Endothelial cell (in vitro differentiated cells): ENCODE results near the gene PCDHA5. TPM values are rescaled to one million over a fixed set of nuclear protein-coding genes. Genes with fewer than 3 reads are reported as not detected.
"Not testable (repeated sequence)": the region's sequence is repeated elsewhere in the genome, so short reads cannot be mapped to it uniquely, and the experiment has no call there.

ENCODE experiments used
- DNase-seq: peaks from one replicate; pipeline ENCODE4 v3.0.0; 2021; ENCODE audit warnings: low spot score
- H3K27ac Mint-ChIP-seq: one replicate; pipeline ENCODE4 v1.8.0; 2021; ENCODE audit warnings: mixed read lengths, inconsistent platforms; ENCODE audit not compliant: unreplicated experiment
- H3K27me3 Mint-ChIP-seq: one replicate; pipeline ENCODE4 v1.8.0; 2021; ENCODE audit warnings: mild to moderate bottlenecking, moderate library complexity, mixed read lengths, inconsistent platforms; ENCODE audit not compliant: unreplicated experiment
- H3K36me3 Mint-ChIP-seq: one replicate; pipeline ENCODE4 v1.8.0; 2021; ENCODE audit warnings: mild to moderate bottlenecking, low read depth, mixed read lengths, inconsistent platforms; ENCODE audit not compliant: unreplicated experiment
- H3K4me1 Mint-ChIP-seq: one replicate; pipeline ENCODE4 v1.8.0; 2021; ENCODE audit warnings: mild to moderate bottlenecking, mixed read lengths, inconsistent platforms; ENCODE audit not compliant: unreplicated experiment
- H3K4me3 Mint-ChIP-seq: one replicate; pipeline ENCODE4 v1.8.0; 2021; ENCODE audit warnings: mild to moderate bottlenecking, mixed read lengths, inconsistent platforms; ENCODE audit not compliant: unreplicated experiment
- H3K9me3 Mint-ChIP-seq: one replicate; pipeline ENCODE4 v1.8.0; 2021; ENCODE audit warnings: mixed read lengths, inconsistent platforms; ENCODE audit not compliant: unreplicated experiment
- total RNA-seq: library from RNA; stranded (reverse); fragmentation: NEBNext Ultra II Directional; extraction: Animal tissue kit (Norgen Biotek cat#: 25700); gene quantifications from one replicate; pipeline ENCODE4 v1.2.1, GENCODE V29; 2021; ENCODE audit not compliant: unreplicated experiment
- TF ChIP-seq, protein P1 (sequence below): fragments of 200-600 bp; sonication (generic); IDR thresholded peaks from one replicate; pipeline ENCODE4 v1.5.0; 2021; ENCODE audit warnings: antibody characterized with exemption; ENCODE audit not compliant: unreplicated experiment

The PCDHA5 gene
- total RNA-seq, 1 donor from 2014 or later = 2.7 TPM

- no peaks in the 10 kb centered on the region for H3K4me1 Mint-ChIP-seq
- peaks cover 4% of the 10 kb centered on the region for H3K27me3 Mint-ChIP-seq
- no peak for DNase-seq
- no peak within 1 kb of the TSS for H3K27ac Mint-ChIP-seq
- H3K4me3 Mint-ChIP-seq = no peak within 1 kb of the TSS
- peaks cover 22% of the 10 kb centered on the region for H3K36me3 Mint-ChIP-seq
- no peaks in the 10 kb centered on the region for H3K9me3 Mint-ChIP-seq
- TF ChIP-seq, protein P1, sequence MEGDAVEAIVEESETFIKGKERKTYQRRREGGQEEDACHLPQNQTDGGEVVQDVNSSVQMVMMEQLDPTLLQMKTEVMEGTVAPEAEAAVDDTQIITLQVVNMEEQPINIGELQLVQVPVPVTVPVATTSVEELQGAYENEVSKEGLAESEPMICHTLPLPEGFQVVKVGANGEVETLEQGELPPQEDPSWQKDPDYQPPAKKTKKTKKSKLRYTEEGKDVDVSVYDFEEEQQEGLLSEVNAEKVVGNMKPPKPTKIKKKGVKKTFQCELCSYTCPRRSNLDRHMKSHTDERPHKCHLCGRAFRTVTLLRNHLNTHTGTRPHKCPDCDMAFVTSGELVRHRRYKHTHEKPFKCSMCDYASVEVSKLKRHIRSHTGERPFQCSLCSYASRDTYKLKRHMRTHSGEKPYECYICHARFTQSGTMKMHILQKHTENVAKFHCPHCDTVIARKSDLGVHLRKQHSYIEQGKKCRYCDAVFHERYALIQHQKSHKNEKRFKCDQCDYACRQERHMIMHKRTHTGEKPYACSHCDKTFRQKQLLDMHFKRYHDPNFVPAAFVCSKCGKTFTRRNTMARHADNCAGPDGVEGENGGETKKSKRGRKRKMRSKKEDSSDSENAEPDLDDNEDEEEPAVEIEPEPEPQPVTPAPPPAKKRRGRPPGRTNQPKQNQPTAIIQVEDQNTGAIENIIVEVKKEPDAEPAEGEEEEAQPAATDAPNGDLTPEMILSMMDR = peak; percentile 5
Observed at GRCh38 chr5:140800816-140801493, 20.5 kb upstream of the PCDHA5 start, which contains the start of gene PCDHA3. PCDHA3 (plus strand) TSS chr5:140801057.

DNA sequence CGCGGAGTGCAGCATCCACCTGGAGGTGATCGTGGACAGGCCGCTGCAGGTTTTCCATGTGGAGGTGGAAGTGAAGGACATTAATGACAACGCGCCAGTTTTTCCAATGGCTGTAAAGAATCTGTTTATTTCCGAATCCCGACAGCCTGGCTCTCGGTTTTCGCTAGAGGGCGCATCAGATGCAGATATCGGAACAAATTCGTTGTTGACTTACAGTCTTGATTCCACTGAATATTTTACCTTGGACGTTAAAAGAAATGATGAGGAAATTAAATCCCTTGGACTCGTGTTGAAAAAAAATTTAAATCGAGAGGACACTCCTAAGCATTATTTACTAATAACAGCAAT is 19.9 kb upstream of the PCDHA5 start:
- H3K27ac Mint-ChIP-seq = no peak overlapping the region
- H3K4me3 Mint-ChIP-seq = no peak overlapping the region
- H3K4me1 Mint-ChIP-seq = no peaks in the 10 kb centered on the region
- no peaks in the 10 kb centered on the region for H3K9me3 Mint-ChIP-seq
- peaks cover 4% of the 10 kb centered on the region for H3K27me3 Mint-ChIP-seq
- no peak for DNase-seq
- H3K36me3 Mint-ChIP-seq = peaks cover 22% of the 10 kb centered on the region
- TF ChIP-seq, protein P1 = no peak

DNA sequence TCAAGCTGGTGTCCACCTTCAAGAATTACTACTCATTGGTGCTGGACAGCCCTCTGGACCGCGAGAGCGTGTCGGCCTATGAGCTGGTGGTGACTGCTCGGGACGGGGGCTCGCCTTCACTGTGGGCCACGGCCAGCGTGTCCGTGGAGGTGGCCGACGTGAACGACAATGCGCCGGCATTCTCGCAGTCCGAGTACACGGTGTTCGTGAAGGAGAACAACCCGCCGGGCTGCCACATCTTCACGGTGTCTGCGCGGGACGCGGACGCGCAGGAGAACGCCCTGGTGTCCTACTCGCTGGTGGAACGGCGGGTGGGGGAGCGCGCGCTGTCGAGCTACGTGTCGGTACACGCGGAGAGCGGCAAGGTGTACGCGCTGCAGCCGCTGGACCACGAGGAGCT is 19.0 kb upstream of the PCDHA5 start:
- H3K9me3 Mint-ChIP-seq, H3K27ac Mint-ChIP-seq, H3K27me3 Mint-ChIP-seq, DNase-seq, H3K4me1 Mint-ChIP-seq: not testable (repeated sequence)
- Mint-ChIP-seq H3K4me3 (peak overlapping the region; percentile 21), H3K36me3 (peaks cover 19% of the 10 kb centered on the region)

- H3K36me3 Mint-ChIP-seq = peaks cover 19% of the 10 kb centered on the region
- peaks cover 4% of the 10 kb centered on the region for H3K27me3 Mint-ChIP-seq
- no peak overlapping the region for H3K4me3 Mint-ChIP-seq
- H3K27ac Mint-ChIP-seq = no peak overlapping the region
- peaks cover 6% of the 10 kb centered on the region for H3K4me1 Mint-ChIP-seq
- DNase-seq = no peak
- H3K9me3 Mint-ChIP-seq = no peaks in the 10 kb centered on the region
- TF ChIP-seq, protein P1 = no peak
Observed at GRCh38 chr5:140802781-140803271, 18.6 kb upstream of the PCDHA5 start.

GRCh38 chr5:140806834-140807775 is 14.3 kb upstream of the PCDHA5 start, which contains the start of gene PCDHA4:
PCDHA4 (plus strand) TSS chr5:140807068.
- Mint-ChIP-seq H3K27ac (no peak within 1 kb of the TSS), H3K27me3 (peaks cover 4% of the 10 kb centered on the region), H3K9me3 (no peaks in the 10 kb centered on the region), H3K36me3 (peaks cover 14% of the 10 kb centered on the region), H3K4me3 (peak within 1 kb of the TSS; percentile 87), H3K4me1 (peaks cover 10% of the 10 kb centered on the region)
- TF ChIP-seq, protein P1 = peak; percentile 83
- peak; percentile 88 for DNase-seq

GRCh38 chr5:140808241-140808888 is 13.0 kb upstream of the PCDHA5 start:
- not testable (repeated sequence) for DNase-seq, H3K4me1 Mint-ChIP-seq, H3K9me3 Mint-ChIP-seq, H3K27ac Mint-ChIP-seq, H3K27me3 Mint-ChIP-seq
- Mint-ChIP-seq H3K36me3 (peaks cover 12% of the 10 kb centered on the region), H3K4me3 (peak overlapping the region; percentile 87)
